T-helper 9 cell (primary cell): ENCODE data around the gene ATP6V1G1.

Experiments
- DNase-seq: peaks from one replicate; pipeline ENCODE4 v3.0.0-alpha.2; 2020

Gene ATP6V1G1

DNA sequence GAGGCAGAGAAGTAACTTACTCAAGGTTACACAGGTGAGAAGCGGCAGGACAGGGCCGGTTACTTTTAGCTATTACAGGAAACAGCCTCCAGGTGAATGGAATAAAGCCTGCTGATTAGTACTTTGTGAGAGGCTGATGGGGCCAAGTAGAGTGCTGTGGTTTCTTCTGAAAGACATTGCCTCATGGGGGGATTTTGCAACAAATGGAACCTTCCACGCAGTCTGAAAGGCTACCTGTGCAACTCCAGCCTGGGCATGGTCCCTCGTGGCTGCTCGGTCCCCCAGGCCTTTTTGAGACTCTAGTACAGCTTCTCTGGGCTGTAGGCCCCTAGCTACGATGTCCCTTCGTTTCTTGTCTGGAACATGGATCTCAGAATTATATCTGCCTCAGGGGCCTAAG, 25.5 kb downstream of the ATP6V1G1 start:
- no peak for DNase-seq

DNA sequence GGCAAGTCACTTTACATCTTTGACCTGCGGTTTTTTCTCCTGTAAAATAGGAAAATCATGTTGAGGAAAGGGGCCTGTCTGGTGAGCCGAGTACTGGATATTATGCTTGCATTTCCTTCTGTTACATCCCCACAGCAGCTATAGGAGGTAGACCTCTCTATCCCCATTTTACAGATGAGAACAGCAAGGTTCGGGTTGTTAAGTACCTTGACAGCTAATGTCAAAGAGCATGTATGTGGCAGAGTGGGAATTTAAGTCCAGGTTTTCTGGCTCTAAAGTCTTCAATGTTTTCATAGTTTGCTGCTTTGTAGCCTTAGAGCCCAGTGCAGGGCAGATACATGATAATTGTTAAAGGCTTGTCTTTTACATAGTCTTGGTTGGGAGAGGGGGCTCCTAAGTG, 26.4 kb downstream of the ATP6V1G1 start:
- no peak for DNase-seq

DNA sequence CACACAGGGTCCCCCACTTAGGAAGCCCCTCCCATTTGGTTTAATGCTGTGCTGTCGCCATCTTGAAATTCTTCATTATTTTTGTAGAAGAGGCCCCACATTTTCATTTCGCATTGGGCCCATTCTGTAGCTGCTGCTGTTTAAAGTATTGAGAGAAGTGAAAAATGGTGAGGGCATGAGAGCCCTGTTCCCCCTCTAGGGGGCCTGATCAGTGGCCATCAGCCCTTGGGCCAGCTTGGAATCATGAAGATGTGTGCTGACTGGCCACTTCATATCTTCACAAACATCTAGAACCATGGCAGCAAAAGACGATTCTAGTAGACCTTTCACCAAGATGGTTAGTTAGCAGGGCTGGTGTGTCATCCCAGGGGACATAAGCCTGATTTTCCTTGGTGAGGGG, 26.8 kb downstream of the ATP6V1G1 start:
- DNase-seq, result no peak

DNA sequence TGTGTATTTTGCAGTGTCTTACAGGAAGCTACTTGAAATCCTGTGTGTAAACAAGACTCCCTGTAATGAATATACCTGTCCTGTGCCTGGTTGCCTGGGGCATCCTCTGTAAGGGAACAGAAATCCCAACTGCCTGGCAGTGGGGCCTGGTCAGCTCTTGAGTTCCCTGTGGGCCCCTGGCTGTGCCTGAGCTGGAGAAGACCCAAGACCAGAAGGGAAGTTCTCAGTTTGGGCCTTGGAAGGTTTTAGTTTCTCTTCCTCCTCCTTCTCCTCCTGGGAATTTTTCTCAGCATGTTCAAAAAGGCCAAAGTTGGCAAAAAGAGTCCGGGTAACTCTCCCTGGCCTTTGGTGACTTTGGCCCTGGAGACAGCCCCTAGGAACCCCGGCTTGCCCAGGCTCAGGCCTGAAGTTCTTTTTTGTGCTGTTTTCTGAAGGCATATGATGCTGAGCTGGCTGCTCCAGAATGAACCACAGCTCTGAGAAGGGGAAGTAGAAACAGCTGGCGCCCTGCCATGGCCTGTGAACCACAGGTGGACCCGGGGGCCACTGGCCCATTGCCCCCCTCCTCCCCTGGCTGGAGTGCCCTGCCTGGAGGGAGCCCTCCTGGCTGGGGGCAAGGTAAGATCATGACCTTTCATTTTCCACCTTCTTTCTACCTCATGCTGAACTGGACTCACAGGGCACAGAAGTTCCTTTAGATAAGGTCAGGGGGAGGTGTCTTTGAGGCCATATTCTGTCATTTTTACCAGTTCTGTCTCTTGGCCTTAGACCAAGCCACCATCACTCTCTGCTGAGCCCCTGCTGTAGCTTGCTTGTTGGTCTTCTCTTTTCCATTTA, 29.3 kb downstream of the ATP6V1G1 start:
- no peak for DNase-seq

DNA sequence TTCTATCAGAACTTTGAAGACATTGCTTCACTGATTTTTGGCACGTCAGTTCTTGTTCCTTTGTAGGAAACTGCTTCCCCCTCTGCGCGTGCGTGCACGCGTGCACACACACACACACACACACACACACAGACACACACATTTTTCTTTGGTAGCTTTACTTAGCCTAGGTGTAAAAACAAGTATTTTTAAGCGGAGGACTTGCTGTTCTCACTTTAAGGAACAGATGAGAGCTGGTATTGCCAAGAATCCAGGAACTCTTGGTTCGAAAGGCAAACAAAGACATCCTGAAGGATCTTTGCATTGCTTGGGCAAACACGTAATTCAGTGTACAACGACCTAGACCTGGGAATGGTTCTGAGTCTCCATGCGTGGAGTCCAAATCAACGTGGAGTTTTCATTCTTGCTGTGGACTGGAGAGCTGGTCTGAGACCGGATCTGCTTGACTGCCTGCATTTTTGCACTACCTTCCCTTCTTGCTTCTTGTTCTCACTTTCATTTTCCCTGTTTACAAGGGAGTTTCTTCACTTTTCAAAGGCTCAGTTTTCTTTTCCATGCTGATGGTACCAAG, 31.7 kb downstream of the ATP6V1G1 start:
- no peak for DNase-seq

DNA sequence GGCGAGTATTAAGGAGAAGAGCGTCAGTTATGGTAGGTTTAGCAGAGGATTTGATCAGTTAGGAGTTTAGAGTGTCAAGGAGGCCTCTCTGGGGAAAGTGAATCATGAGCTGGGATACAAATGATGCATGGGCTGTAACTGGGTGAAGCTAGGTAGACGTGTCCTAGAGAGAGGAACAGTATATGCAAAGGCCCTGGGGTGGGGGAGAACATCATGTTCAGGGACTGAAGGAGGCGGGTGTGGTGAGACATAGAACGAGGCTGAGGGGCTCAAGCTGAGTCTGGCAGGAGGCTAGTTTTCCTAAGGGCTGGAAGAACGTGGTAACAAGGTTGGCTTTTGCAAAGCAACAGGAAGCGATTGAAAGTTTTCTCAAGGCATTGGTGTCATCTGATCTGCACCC, 34.0 kb downstream of the ATP6V1G1 start:
- no peak for DNase-seq

DNA sequence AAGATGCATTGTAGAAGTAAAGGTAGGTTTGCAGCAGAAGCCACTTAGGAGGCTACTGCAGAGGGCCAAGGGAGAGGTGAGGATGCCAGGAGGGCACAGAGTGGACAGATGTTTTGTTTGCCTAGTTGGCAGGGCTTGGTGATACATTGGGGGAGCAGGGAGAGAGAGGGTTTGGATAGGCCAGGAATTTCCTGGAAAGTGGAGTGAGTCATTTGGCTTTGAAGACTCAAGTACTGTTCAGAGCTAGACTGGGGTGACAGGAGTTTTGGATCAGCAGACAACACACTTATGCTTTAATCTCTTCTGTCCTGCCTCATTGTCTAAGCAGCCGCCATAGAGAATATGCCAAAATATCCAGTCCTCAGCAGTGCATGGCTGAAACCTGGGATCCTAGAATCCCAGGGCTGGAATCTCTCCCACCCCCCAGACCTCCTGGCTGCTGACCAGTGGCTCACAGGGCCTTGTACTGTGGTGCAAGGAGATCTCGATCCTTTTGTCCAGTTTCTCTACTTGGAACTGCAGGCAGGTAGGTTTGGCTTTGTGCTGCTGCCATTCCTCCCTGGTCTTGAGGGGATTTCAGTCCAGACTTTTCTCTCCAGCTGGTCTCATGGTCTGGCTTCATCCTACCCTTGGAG, 34.5 kb downstream of the ATP6V1G1 start:
- DNase-seq, result no peak

DNA sequence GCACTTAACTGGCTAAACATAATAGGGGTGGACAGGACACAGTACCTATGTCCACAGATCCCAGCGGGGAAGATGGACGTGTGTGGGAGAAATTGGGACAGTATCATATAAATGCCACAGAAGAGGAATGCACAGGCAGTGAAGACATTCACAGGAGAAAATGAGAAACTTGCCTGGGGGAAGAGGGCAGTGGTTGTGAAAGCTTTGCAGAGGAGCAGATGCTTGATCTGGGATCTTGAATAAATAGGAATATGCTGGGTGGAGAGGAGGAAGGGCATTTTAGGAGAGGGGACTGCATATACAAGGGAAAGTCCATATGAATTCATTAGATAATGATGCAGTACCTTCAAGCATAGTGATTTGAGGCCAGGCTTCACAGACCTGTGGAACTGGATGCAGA, 37.1 kb downstream of the ATP6V1G1 start:
- DNase-seq, result no peak

DNA sequence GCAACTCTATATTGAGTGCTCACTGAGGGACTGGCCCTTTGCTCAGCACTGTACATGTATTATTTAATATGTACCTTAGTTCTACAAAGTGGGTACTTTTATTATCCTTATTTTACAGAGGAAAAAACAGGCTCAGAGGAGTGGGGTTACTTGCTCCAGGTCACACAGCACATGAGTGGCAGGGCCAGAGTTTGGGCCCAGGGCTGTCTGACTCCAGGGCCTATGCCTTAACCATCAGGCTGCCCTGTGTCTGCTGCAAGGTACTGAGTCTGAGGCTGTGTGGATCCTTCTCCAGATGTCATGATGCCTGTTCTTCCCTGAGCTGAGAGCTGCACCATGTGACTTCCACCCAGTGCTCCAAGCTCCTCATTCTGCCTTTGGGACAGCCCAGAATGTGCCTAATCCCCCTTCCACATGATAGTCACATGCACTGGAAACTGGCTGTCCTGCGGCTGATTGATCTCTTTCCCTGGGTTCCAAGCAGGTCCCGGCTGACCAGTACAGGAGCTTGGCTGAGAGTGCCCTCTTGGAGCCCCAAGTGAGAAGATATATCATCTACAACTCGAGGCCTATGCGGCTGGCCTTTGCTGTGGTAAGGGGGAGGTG, 38.9 kb downstream of the ATP6V1G1 start:
- no peak for DNase-seq

DNA sequence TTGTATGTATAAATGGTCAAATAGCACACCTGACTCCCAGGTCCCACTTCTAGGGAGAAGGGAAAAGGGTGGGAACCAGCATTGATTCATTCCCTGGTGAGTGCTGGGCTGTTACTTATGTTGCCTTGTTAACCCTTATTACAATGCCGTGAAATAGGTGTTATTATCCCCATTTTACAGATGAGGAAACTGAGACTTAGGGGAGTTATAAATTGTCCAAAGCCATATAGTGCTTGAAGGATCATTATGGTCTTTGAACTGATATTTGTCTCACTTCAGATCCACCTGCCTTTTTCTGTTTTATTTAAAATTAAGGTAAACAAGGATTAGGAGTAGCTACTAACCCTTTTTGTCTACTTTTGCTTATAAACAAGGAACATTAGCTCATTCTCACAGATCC, 40.0 kb downstream of the ATP6V1G1 start:
- no peak for DNase-seq

DNA sequence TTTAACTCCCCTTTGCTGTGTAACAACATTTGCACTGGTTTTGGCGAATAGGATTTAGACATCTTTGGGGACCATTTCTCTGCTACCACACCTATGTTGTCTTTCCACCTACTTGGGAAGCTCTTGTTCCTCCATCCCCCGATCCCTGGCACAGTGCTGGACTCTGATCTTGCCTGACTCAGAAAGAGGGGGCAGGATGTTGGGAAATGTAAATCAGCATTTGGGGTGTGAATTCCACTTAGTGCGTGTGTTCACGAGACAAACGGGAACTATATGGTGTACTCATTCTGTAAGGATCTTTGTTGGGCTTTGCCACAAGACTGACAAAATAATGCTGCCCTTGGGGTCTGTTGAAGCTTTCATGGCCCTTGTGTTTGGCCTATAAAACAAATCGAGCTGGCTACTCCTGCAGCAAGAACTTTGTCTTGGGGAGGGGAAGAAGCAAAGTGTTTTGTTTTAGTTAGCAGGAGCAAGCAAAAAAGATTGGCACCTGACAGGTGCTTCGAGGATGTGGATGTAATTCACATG, 42.1 kb downstream of the ATP6V1G1 start:
- no peak for DNase-seq

DNA sequence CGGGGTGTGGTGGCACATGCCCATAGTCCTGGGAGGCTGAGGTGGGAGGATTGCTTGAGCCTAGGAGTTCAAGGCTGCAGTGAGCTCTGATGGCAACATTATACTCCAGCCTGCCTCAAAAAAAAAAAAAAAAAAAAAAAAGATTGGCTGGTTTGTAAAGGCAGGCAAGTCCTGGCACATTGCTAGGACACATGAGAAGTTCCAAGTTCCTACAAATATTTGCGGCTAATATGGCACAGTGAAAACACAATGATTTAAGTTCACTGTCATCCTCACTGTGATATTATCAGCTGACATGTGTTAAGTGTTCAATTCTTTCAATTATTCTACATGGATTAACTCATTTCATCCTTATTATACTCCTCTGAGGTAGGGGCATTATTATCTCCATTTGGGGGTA, 43.6 kb downstream of the ATP6V1G1 start:
- DNase-seq, result no peak

DNA sequence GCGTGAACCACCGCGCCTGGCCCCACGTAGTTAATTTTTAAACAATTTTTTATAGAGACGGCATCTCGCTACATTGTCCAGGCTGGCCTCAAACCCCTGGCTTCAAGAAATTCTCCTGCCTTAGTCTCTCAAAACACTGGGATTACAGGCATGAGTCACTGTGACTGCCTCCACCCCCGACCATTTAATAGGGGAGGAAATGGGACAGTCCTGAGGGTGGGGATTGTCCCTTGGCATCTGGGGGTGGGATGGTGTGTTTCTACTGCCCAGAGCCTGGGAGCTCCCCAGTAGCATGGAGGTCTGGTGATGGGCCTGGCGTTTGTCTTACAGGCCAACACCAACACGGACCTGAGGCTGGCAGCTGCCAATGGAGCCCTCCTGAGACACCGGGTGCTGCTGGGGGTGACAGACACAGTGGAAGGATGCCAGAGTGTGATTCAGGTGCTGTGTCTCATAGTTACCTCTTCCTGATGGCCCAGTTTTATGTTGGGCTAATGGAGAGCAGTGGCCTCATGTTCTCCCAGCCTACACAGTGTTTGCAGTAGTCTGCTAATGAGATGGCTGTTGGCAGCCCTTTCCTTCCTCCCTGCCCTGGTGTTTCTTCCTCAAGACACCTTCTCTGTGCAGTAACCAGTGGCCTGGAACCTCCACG, 46.0 kb downstream of the ATP6V1G1 start:
- DNase-seq, result no peak

DNA sequence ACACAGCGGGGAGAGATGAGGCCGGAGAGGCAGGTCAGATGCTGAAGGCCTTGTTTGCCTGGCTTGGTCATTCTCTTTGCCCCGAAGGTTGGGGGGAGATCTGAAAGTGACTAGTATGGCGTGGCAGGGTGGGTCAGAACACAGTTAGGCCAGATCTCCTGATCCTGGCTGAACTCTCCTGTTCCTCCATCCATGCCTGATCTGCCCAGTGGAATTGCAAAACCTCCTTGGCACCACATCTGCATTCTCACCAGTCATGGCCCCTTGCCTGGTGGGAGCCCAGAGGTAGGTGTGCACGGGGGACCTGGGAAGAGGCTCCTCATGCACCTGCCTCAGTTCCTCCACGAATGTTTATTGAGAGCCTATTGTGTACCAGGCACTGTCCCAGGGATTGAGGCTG, 46.8 kb downstream of the ATP6V1G1 start:
- no peak for DNase-seq

DNA sequence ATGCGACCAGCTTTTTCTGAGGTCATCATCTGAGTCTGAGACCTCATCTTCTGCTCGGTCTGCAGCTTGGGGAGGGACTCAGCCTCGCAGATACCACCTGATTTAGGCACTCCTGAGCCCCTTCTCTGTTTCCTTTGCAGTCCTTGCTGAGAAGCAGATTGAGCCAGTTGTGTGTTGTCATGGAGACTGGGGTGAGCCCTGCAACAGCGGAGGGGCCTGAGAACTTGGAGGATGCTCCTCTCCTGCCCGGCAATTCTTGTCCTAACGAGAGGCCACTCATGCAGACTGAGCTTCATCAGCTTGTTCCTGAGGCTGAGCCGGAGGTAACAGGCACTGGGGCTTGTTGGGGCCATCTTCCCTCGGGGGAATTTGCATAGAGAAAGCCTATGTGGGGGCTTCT, 50.8 kb downstream of the ATP6V1G1 start:
- DNase-seq, result no peak

DNA sequence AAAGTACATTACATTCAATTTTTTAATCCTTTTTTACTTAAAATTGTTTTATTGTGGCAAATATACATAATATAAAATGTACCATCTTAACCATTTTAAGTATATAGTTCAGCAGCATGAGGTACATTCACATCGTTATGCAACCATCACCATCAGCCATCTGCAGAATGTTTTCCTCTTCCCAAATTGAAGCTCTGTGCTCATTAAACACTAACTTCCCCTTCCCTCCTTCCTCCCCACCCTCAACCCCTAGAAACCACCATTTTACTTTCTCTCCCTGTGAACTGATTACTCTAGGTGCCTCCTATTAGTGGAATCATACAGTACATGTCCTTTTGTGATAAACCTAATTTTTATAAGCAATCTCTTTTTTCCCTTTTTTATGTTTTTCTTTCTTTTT, 54.4 kb downstream of the ATP6V1G1 start:
- DNase-seq, result no peak

DNA sequence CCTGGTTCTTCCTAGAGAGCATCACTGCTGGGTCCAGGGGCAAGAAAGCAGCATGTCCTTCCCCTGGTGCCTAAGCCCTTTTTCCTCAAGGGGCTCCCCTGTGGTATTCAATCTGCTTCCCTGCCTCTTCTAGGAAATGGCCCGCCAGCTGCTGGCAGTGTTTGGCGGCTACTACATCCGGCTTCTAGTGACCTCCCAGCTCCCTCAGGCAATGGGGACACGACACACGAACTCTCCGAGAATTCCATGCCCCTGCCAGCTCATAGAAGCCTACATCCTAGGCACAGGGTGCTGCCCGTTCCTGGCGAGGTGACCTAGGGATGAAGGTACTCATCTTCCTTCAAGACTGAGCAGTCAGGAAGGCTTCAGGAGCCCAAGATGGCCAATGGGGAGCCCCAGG, 55.4 kb downstream of the ATP6V1G1 start:
- no peak for DNase-seq

DNA sequence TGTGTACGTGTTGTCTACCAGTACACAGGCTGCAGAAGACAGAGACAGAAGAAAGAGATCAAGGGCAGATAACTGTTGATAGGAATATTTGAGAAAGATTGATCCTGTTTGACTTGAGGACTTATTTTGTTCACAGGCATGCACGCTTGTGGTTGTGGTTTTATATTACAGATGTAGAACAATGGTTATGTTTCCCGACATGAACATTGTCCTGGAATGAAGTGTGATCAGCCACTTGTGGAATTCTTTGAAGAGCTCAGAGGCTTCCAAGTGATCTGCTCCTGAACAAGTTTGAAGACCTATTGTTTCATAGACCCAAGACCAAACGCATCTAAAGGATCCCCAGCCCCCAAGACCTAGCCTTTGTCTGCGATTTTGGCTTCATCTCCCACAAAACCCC, 56.3 kb downstream of the ATP6V1G1 start:
- no peak for DNase-seq
